HG03064 (cell line): ENCODE data around the gene CBX2.
"Not testable (repeated sequence)": the region's sequence is repeated elsewhere in the genome, so short reads cannot be mapped to it uniquely, and the experiment has no call there.

ENCODE experiments used
- ATAC-seq: cut with Tn5 transposase; IDR thresholded peaks from one replicate; pipeline ENCODE4 v1.9.1; 2021; ENCODE audit warnings: low read depth; ENCODE audit not compliant: unreplicated experiment

The CBX2 gene

DNA sequence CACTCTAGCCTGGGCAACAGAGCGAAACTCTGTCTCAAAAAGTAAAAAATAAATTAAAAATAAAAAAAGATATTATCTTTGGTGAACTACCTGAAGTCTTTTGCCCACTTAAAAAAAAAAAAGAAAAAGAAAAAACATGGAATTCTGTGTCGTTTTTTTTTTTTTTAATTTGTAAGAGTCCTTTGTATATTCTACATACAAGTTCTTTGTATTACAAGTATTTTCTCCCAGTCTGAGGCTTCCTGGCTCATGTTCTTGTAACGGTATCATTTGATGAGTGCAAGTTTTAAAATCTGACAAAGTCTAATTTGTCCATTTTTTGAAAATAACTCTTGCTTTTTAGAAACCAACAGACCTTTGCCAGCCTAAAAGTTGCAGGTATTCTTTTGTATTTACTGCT is 12.2 kb upstream of the CBX2 start:
- ATAC-seq, result no peak

GRCh38 chr17:79769570-79770506 is 8.1 kb upstream of the CBX2 start:
- ATAC-seq, result no peak

GRCh38 chr17:79771276-79771675 is 6.7 kb upstream of the CBX2 start:
- ATAC-seq, result no peak

GRCh38 chr17:79772726-79773125 is 5.2 kb upstream of the CBX2 start:
- not testable (repeated sequence) for ATAC-seq

DNA sequence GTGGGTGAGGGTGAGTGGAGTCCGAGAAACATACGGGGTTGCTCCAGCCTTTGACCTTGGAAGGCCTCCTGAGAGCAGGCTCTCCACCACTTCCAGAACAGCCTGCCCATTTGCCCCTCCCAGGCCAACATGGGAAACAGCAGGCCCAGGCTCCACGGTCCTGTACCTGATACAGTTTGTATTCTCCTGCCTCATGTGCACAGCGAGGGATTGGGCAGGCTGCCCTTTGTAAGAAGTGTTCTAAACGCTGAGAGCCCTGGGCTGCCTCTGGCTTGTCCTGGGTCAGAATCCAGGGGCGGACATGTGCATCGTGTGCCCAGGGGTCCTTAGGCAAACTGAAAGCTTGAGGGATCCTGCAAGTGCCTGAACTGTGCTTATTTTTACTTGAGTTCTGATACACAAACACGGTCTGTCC is 3.4 kb upstream of the CBX2 start:
- ATAC-seq, result no peak

- no peak for ATAC-seq
Measured at GRCh38 chr17:79775632-79776031, 2.3 kb upstream of the CBX2 start.

GRCh38 chr17:79776376-79777119 is 1.4 kb upstream of the CBX2 start:
- ATAC-seq, result no peak

- ATAC-seq, result no peak
Measured at GRCh38 chr17:79777120-79777893, 641 bp upstream of the CBX2 start.

GRCh38 chr17:79778504-79779083 is 646 bp downstream of the CBX2 start:
- ATAC-seq, result no peak

DNA sequence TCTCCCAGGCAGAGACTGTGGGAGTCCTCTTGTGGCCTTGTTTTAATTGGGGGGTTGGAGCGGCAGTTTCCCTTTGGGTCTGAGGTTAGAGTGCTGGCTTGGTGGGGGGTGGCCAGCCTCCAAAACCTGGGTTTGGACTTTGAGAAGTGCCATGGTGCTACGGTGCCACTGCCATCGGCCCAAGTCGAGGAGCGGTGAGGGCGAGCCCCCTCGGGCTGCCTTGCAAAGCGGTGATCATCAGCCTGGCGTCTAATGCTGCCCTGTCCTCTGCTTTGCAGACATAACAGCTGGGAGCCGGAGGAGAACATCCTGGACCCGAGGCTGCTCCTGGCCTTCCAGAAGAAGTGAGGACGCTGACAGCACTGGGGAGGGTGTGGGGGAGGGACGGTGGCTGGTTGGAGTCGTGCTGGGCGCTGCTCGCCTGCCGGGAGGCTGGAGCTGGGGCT is 1.2 kb downstream of the CBX2 start:
- ATAC-seq, result no peak

- ATAC-seq, result no peak
Measured at GRCh38 chr17:79779661-79780365, 1.9 kb downstream of the CBX2 start.

- no peak for ATAC-seq
Measured at GRCh38 chr17:79781012-79781650, 3.2 kb downstream of the CBX2 start.

DNA sequence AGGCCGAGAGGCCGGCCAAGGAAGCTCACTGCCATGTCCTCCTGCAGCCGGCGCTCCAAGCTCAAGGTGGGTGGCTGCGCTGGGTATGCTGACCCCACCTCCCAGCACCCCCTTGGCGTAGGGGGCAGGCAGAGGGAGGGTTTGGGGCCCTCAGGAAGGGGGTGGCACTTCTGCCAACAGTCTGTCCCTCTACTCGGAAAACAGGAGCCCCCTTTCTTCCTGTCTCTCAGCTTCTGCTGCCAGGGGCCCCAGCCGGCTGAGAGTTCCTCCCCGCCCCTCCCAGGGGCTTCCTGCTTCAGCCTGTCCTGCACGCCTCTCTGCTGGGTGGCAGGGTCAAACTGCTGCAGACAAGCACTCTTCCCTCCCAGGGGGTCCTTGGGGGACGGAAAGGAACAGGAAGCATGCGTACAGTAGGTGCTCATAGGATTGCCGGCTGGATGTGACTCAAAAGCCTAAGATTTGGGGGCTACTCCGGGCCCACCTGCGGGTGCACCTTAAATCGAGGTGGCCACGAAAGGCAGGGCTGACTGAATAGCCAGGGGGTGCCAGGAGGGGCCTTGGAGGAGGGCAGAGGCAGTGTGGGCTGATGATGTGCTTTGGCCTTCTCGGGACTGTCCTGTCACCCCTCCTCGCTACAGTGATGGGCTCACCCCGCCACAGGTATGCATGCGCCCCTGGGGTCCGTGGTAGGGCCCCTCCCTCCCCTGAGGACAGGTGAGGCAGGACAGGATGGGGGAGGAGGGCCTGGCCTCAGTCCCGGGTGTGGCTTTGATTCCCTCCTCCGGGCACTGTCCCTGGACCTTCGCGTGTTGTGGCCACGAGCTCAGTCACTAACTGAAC is 4.0 kb downstream of the CBX2 start:
- no peak for ATAC-seq

DNA sequence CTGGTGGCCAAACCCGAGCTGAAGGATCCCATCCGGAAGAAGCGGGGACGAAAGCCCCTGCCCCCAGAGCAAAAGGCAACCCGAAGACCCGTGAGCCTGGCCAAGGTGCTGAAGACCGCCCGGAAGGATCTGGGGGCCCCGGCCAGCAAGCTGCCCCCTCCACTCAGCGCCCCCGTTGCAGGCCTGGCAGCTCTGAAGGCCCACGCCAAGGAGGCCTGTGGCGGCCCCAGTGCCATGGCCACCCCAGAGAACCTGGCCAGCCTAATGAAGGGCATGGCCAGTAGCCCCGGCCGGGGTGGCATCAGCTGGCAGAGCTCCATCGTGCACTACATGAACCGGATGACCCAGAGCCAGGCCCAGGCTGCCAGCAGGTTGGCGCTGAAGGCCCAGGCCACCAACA is 5.9 kb downstream of the CBX2 start:
- ATAC-seq, result no peak

GRCh38 chr17:79784353-79785016 is 6.5 kb downstream of the CBX2 start:
- no peak for ATAC-seq

GRCh38 chr17:79785017-79785899 is 7.3 kb downstream of the CBX2 start:
- ATAC-seq, result no peak
